HEK293 (cell line): Measurements from ENCODE around the gene PLS3.

Experiments used
- CTCF ChIA-PET: fragments of 350-600 bp; formaldehyde crosslinking; extraction: SDS; loops from one replicate; lab custom pipeline; 2021; ENCODE audit warnings: antibody characterized with exemption; lab: Yijun Ruan, JAX
- POLR2A ChIA-PET: fragments of 300-600 bp; formaldehyde crosslinking; extraction: SDS; loops from one replicate; lab custom pipeline; 2020; ENCODE audit warnings: antibody characterized with exemption, inconsistent platforms; lab: Yijun Ruan, JAX
- H3K27ac ChIP-seq: fragments of 200-500 bp; sonication (Bioruptor generic); 2 replicates; pipeline ENCODE4 v1.5.1; 2014; ENCODE audit warnings: low read depth, low read length, control low read depth, inconsistent platforms; ENCODE audit errors: extremely low read depth
- H3K36me3 ChIP-seq, 2 experiments: fragments of 200-500 bp in 1 of 2; sonication (Bioruptor generic) in 1 of 2; 1 replicate in 1 of 2; 2 replicates in 1 of 2; pipeline ENCODE4 v1.5.1; 2014 to 2017; ENCODE audit warnings: inconsistent platforms in 2 of 2, low read length in 2 of 2; ENCODE audit not compliant: control insufficient read depth in 2 of 2, insufficient read depth in 1 of 2
- H3K4me1 ChIP-seq: fragments of 200-500 bp; sonication (Bioruptor generic); 2 replicates; pipeline ENCODE4 v1.5.1; 2014; ENCODE audit warnings: mild to moderate bottlenecking, low read length, inconsistent platforms; ENCODE audit not compliant: control insufficient read depth, insufficient read depth
- H3K4me3 ChIP-seq: 2 replicates; pipeline ENCODE4 v1.5.1; 2011; ENCODE audit warnings: low read depth, mild to moderate bottlenecking, control low read depth, low read length, moderate library complexity
- H3K9me3 ChIP-seq: fragments of 200-500 bp; sonication (Bioruptor generic); 2 replicates; pipeline ENCODE4 v1.5.1; 2014; ENCODE audit warnings: low read depth, low read length, inconsistent platforms; ENCODE audit not compliant: control insufficient read depth, insufficient read depth
- KLF7 ChIP-seq: fragments of 450-650 bp; formaldehyde crosslinking; IDR thresholded peaks from 2 replicates; pipeline ENCODE4 v1.5.1; 2016; ENCODE audit warnings: missing biosample characterization, missing genetic modification characterization, borderline replicate concordance
- OSR2 ChIP-seq: fragments of 450-650 bp; formaldehyde crosslinking; IDR thresholded peaks from 2 replicates; pipeline ENCODE4 v1.5.1; 2016; ENCODE audit warnings: missing biosample characterization, missing genetic modification characterization
- REST ChIP-seq: fragments of 450-650 bp; formaldehyde crosslinking; IDR thresholded peaks from 2 replicates; pipeline ENCODE4 v1.5.1; 2016; ENCODE audit warnings: missing biosample characterization, missing genetic modification characterization
- SETDB1 ChIP-seq: IDR thresholded peaks from one replicate; pipeline ENCODE4 v1.6.1; 2017; ENCODE audit warnings: mild to moderate bottlenecking, low read length, moderate library complexity, mixed read lengths; ENCODE audit not compliant: insufficient read length
- SP7 ChIP-seq: fragments of 450-650 bp; formaldehyde crosslinking; IDR thresholded peaks from 2 replicates; pipeline ENCODE4 v1.5.1; 2016; ENCODE audit warnings: missing biosample characterization, missing genetic modification characterization
- ZNF146 ChIP-seq: fragments of 450-650 bp; formaldehyde crosslinking; IDR thresholded peaks from 2 replicates; pipeline ENCODE4 v1.5.1; 2016; ENCODE audit warnings: missing biosample characterization, missing genetic modification characterization
- ZNF175 ChIP-seq: fragments of 450-650 bp; formaldehyde crosslinking; IDR thresholded peaks from 2 replicates; pipeline ENCODE4 v1.5.1; 2016; ENCODE audit warnings: missing biosample characterization, missing genetic modification characterization
- ZNF221 ChIP-seq: fragments of 450-650 bp; formaldehyde crosslinking; IDR thresholded peaks from 2 replicates; pipeline ENCODE4 v1.5.1; 2017; ENCODE audit warnings: missing biosample characterization, missing genetic modification characterization, borderline replicate concordance
- ZNF292 ChIP-seq: fragments of 450-650 bp; formaldehyde crosslinking; IDR thresholded peaks from 2 replicates; pipeline ENCODE4 v1.5.1; 2016; ENCODE audit warnings: low read depth, missing biosample characterization, missing genetic modification characterization, borderline replicate concordance
- ZNF311 ChIP-seq: fragments of 450-650 bp; formaldehyde crosslinking; IDR thresholded peaks from 2 replicates; pipeline ENCODE4 v1.5.1; 2017; ENCODE audit warnings: missing biosample characterization, missing genetic modification characterization, borderline replicate concordance
- ZNF394 ChIP-seq: fragments of 450-650 bp; formaldehyde crosslinking; IDR thresholded peaks from 2 replicates; pipeline ENCODE4 v1.5.1; 2016; ENCODE audit warnings: missing biosample characterization, missing genetic modification characterization, mild to moderate bottlenecking, moderate library complexity, borderline replicate concordance
- ZNF398 ChIP-seq: fragments of 450-650 bp; formaldehyde crosslinking; IDR thresholded peaks from 2 replicates; pipeline ENCODE4 v1.5.1; 2017; ENCODE audit warnings: missing biosample characterization, missing genetic modification characterization
- ZNF449 ChIP-seq: fragments of 450-650 bp; formaldehyde crosslinking; IDR thresholded peaks from 2 replicates; pipeline ENCODE4 v1.5.1; 2017; ENCODE audit warnings: missing biosample characterization, mild to moderate bottlenecking, missing genetic modification characterization, moderate library complexity
- ZNF610 ChIP-seq: fragments of 450-650 bp; formaldehyde crosslinking; IDR thresholded peaks from 2 replicates; pipeline ENCODE4 v1.5.1; 2016; ENCODE audit warnings: missing biosample characterization, missing genetic modification characterization, borderline replicate concordance
- ZNF791 ChIP-seq: fragments of 450-650 bp; formaldehyde crosslinking; IDR thresholded peaks from 2 replicates; pipeline ENCODE4 v1.5.1; 2016; ENCODE audit warnings: missing biosample characterization, missing genetic modification characterization
- ZXDB ChIP-seq: fragments of 450-650 bp; formaldehyde crosslinking; IDR thresholded peaks from 2 replicates; pipeline ENCODE4 v1.5.1; 2016; ENCODE audit warnings: missing biosample characterization, missing genetic modification characterization

Gene PLS3

GRCh38 chrX:115576676-115577075 is 15.7 kb downstream of the PLS3 start:
- CTCF ChIA-PET = interaction anchor here (1.2 kb wide), 1 partner anchor 247 kb away, joined by 3 read pairs; no protein-coding TSS in a partner anchor
- peaks cover 12 to 27% of the 10 kb centered on the region in 2 experiments for H3K36me3 ChIP-seq
- no peaks in the 10 kb centered on the region for H3K4me1 ChIP-seq
- no peak for TF ChIP-seq OSR2 (tag by site-specific recombination)
- TF ChIP-seq ZNF610 (tag by site-specific recombination) = no peak
- no peak for TF ChIP-seq ZNF311 (tag by site-specific recombination)
- no peak for TF ChIP-seq ZNF221 (tag by site-specific recombination)
- TF ChIP-seq ZNF292 = no peak
- no peak for TF ChIP-seq ZNF398 (tag by site-specific recombination)
- TF ChIP-seq KLF7 = no peak
- TF ChIP-seq ZNF791 (tag by site-specific recombination) = no peak
- TF ChIP-seq ZNF394 (tag by site-specific recombination) = no peak
- no peak for TF ChIP-seq ZXDB (tag by site-specific recombination)
- POLR2A ChIA-PET = no interaction called here
- no peak overlapping the region for H3K4me3 ChIP-seq
- no peaks in the 10 kb centered on the region for H3K9me3 ChIP-seq
- no peak overlapping the region for H3K27ac ChIP-seq

GRCh38 chrX:115579327-115579726 is 18.4 kb downstream of the PLS3 start:
- Histone ChIP-seq H3K9me3 (no peaks in the 10 kb centered on the region), H3K4me3 (no peak overlapping the region), H3K36me3 (peaks cover 12 to 27% of the 10 kb centered on the region in 2 experiments), H3K4me1 (peaks cover 6% of the 10 kb centered on the region; the same call in 1 of the 2 replicates), H3K27ac (no peak overlapping the region)
- POLR2A ChIA-PET = no interaction called here
- CTCF ChIA-PET = interaction anchor here (0.6 kb wide), 1 partner anchor 142 kb away, joined by 4 read pairs; no protein-coding TSS in a partner anchor
- TF ChIP-seq REST (tag by site-specific recombination) (no peak), ZNF146 (tag by site-specific recombination) (peak; percentile 1; the same call in 1 of the 2 replicates), ZNF449 (tag by site-specific recombination) (no peak), ZNF175 (tag by site-specific recombination) (no peak), SP7 (tag by site-specific recombination) (no peak), SETDB1 (peak; percentile 13)
